ENCODE results near the gene MINDY1. TPM values are rescaled to one million over a fixed set of nuclear protein-coding genes. Genes with fewer than 3 reads are reported as not detected.
A peak's percentile ranks its signal among the peaks of the same experiment; 100 is the strongest.

MINDY1 gene
- total and polyA plus RNA-seq, 2 donors (not counting 1 experiment from before 2014, with no cell fraction given), result 7.6 to 16.1 TPM

GRCh38 chr1:150970808-150971582 lies 35.7 kb downstream of the MINDY1 start:
- Histone ChIP-seq H3K4me3 (ENCODE audit: control extremely low read depth in 1 of 5, extremely low read depth in 1 of 5, insufficient read depth in 1 of 5, low read depth in 2 of 5, low read length in 4 of 5) (no peak overlapping the region), H3K9me3 (ENCODE audit: control extremely low read depth in 1 of 3, control insufficient read depth in 2 of 3, insufficient read depth in 1 of 3, low read length in 2 of 3) (no peaks in the 10 kb centered on the region), H3K9ac (ENCODE audit: low read length) (no peak overlapping the region), H2AFZ (ENCODE audit: insufficient read depth, low read depth, low read length, poor library complexity, severe bottlenecking) (no peak overlapping the region), H3K4me2 (replicated peaks; ENCODE audit: low read depth, low read length, poor library complexity, severe bottlenecking) (no peak overlapping the region), H3K79me2 (ENCODE audit: control insufficient read depth, insufficient read depth, low read length) (peaks cover 59% of the 10 kb centered on the region), H3K4me1 (ENCODE audit: control insufficient read depth in 2 of 2, insufficient read depth in 2 of 2, low read length in 2 of 2) (peaks cover 26 to 37% of the 10 kb centered on the region in 2 donors), H3K36me3 (replicated peaks in 1 of 2; ENCODE audit: control extremely low read depth in 1 of 2, control insufficient read depth in 1 of 2, extremely low read depth in 1 of 2, insufficient read depth in 2 of 2, low read length in 1 of 2) (peaks cover 0 to 29% of the 10 kb centered on the region in 2 experiments), H3K27me3 (replicated peaks in 1 of 4; ENCODE audit: control extremely low read depth in 1 of 4, control insufficient read depth in 3 of 4, insufficient read depth in 4 of 4, low read length in 3 of 4) (no peaks in the 10 kb centered on the region), H3K27ac (ENCODE audit: low read length in 2 of 2) (peak overlapping the region in 1 of 2 donors; percentile 52), H4K20me1 (ENCODE audit: control insufficient read depth, insufficient read depth, low read length, poor library complexity, severe bottlenecking) (peaks cover 56% of the 10 kb centered on the region)
- POLR2A ChIA-PET, result no interaction called here
- peak overlapping the region; percentile 75 for H3K27ac Mint-ChIP-seq
- H3K27me3 Mint-ChIP-seq, result no peaks in the 10 kb centered on the region
- ATAC-seq (ENCODE audit: low read depth) (no peak), DNase-seq (no peak)
- no peaks in the 10 kb centered on the region for H3K9me3 Mint-ChIP-seq (ENCODE audit: insufficient read depth)
- CTCF ChIA-PET, result interaction anchor here (0.6 to 1.8 kb wide), 2 partner anchors 9 to 16 kb away, joined by 8 to 9 read pairs; no protein-coding TSS in a partner anchor
- H3K4me1 Mint-ChIP-seq, result peaks cover 36% of the 10 kb centered on the region
- TF ChIP-seq, protein P1, sequence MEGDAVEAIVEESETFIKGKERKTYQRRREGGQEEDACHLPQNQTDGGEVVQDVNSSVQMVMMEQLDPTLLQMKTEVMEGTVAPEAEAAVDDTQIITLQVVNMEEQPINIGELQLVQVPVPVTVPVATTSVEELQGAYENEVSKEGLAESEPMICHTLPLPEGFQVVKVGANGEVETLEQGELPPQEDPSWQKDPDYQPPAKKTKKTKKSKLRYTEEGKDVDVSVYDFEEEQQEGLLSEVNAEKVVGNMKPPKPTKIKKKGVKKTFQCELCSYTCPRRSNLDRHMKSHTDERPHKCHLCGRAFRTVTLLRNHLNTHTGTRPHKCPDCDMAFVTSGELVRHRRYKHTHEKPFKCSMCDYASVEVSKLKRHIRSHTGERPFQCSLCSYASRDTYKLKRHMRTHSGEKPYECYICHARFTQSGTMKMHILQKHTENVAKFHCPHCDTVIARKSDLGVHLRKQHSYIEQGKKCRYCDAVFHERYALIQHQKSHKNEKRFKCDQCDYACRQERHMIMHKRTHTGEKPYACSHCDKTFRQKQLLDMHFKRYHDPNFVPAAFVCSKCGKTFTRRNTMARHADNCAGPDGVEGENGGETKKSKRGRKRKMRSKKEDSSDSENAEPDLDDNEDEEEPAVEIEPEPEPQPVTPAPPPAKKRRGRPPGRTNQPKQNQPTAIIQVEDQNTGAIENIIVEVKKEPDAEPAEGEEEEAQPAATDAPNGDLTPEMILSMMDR (IDR thresholded peaks at IDR 0.05), result no peak
- 94% methylated on average over 9 of the region's 11 CpGs for whole genome bisulfite sequencing (ENCODE audit: insufficient coverage)
- intact Hi-C loops (cut with micrococcal nuclease), result no loop called here
- no peak overlapping the region for H3K4me3 Mint-ChIP-seq

DNA sequence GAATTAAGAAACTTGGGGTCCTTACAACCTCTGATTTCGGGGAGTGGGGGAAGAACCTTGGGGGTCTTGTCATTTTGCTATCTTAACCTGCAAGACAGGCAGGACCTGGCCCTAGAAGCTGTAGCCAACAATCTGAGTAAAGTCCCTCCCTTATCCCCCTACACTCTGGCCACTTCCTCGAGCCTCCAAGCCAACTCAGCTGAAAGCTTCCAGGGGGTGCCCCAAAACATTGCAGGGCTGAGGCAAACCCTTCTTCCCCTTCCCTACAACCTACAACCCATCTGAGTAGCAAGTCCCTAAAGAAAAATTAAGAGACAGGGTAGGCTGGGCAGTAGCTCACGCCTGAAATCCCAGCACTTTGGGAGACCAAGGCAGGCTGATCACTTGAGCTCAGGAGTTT lies 37.1 kb downstream of the MINDY1 start:
- H3K79me2 ChIP-seq (ENCODE audit: control insufficient read depth, insufficient read depth, low read length), result peaks cover 54% of the 10 kb centered on the region
- peaks cover 2 to 39% of the 10 kb centered on the region in 2 experiments for H3K36me3 ChIP-seq (replicated peaks in 1 of 2; ENCODE audit: control extremely low read depth in 1 of 2, control insufficient read depth in 1 of 2, extremely low read depth in 1 of 2, insufficient read depth in 2 of 2, low read length in 1 of 2)
- Mint-ChIP-seq H3K27me3 (no peaks in the 10 kb centered on the region), H3K27ac (peak overlapping the region; percentile 20), H3K4me1 (peaks cover 35% of the 10 kb centered on the region), H3K4me3 (no peak overlapping the region), H3K9me3 (ENCODE audit: insufficient read depth) (no peaks in the 10 kb centered on the region)
- no peak overlapping the region for H3K4me2 ChIP-seq (replicated peaks; ENCODE audit: low read depth, low read length, poor library complexity, severe bottlenecking)
- H3K4me3 ChIP-seq (ENCODE audit: control extremely low read depth in 1 of 5, extremely low read depth in 1 of 5, insufficient read depth in 1 of 5, low read depth in 2 of 5, low read length in 4 of 5), result no peak overlapping the region
- H3K27ac ChIP-seq (ENCODE audit: low read length in 2 of 2), result no peak overlapping the region
- intact Hi-C loops (cut with micrococcal nuclease), result no loop called here
- no peak for TF ChIP-seq EZH2 (IDR thresholded peaks at IDR 0.05; ENCODE audit: borderline replicate concordance, insufficient read depth, low read depth, low read length, poor library complexity, severe bottlenecking)
- TF ChIP-seq, protein P1 (IDR thresholded peaks at IDR 0.05), result no peak
- POLR2A ChIA-PET, result no interaction called here
- CTCF ChIA-PET, result interaction anchor here (0.7 to 1.8 kb wide), 2 partner anchors 10 to 12 kb away, joined by 3 to 9 read pairs; no protein-coding TSS in a partner anchor
- H3K9ac ChIP-seq (ENCODE audit: low read length), result no peak overlapping the region
- no peaks in the 10 kb centered on the region for H3K27me3 ChIP-seq (replicated peaks in 1 of 4; ENCODE audit: control extremely low read depth in 1 of 4, control insufficient read depth in 3 of 4, insufficient read depth in 4 of 4, low read length in 3 of 4)
- 59% methylated on average over 2 of the region's 3 CpGs for WGBS (ENCODE audit: insufficient coverage)
- H3K4me1 ChIP-seq (ENCODE audit: control insufficient read depth in 2 of 2, insufficient read depth in 2 of 2, low read length in 2 of 2), result peaks cover 23 to 31% of the 10 kb centered on the region in 2 donors
- peaks cover 56% of the 10 kb centered on the region for H4K20me1 ChIP-seq (ENCODE audit: control insufficient read depth, insufficient read depth, low read length, poor library complexity, severe bottlenecking)
- DNase-seq, result no peak
- H2AFZ ChIP-seq (ENCODE audit: insufficient read depth, low read depth, low read length, poor library complexity, severe bottlenecking), result no peak overlapping the region
- ATAC-seq (ENCODE audit: low read depth), result no peak
- no peaks in the 10 kb centered on the region for H3K9me3 ChIP-seq (ENCODE audit: control extremely low read depth in 1 of 3, control insufficient read depth in 2 of 3, insufficient read depth in 1 of 3, low read length in 2 of 3)

Data from B cell (primary cell).